ENCODE data around the gene FAM168A. TPM values are rescaled to one million over a fixed set of nuclear protein-coding genes. Genes with fewer than 3 reads are reported as not detected.
A peak's percentile ranks its signal among the peaks of the same experiment; 100 is the strongest.

Gene FAM168A
- total RNA-seq, 2 donors from 2014 or later: 30.9 to 40.8 TPM

DNA sequence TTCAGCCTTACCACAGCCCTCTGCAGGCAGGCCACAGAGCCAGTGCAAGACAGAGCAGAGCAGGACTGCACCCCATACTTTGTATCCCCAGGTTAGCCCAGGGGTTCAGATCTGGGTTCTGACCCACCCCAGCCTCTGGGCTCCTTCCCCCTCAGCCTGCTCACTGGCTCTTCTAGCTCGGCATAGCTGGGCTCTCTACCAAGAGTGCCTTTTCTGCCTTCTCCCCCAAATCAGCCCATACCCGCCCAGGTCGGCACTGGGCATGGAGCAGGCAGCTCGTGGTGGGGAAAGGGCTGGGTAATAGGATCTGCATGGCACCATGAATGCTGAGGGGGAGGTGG, 213.4 kb downstream of the FAM168A start:
- Histone ChIP-seq H3K27me3 (no peaks in the 10 kb centered on the region), H3K36me3 (no peaks in the 10 kb centered on the region), H3K4me3 (no peak overlapping the region), H3K27ac (peak overlapping the region in 1 of 2 donors; percentile 40), H3K4me1 (peaks cover 4 to 81% of the 10 kb centered on the region in 2 donors), H3K9me3 (no peaks in the 10 kb centered on the region)
- DNase-seq (ENCODE audit: low spot score): no peak
- TF ChIP-seq CTCF (IDR thresholded peaks at IDR 0.05): no peak

- Histone ChIP-seq H3K4me1 (peaks cover 4 to 81% of the 10 kb centered on the region in 2 donors), H3K27ac (no peak overlapping the region), H3K27me3 (no peaks in the 10 kb centered on the region), H3K4me3 (no peak overlapping the region), H3K9me3 (no peaks in the 10 kb centered on the region), H3K36me3 (no peaks in the 10 kb centered on the region)
- no peak for DNase-seq (ENCODE audit: low spot score)
- TF ChIP-seq CTCF (IDR thresholded peaks at IDR 0.05): no peak
Observed at GRCh38 chr11:73384125-73384441, 213.8 kb downstream of the FAM168A start.

DNA sequence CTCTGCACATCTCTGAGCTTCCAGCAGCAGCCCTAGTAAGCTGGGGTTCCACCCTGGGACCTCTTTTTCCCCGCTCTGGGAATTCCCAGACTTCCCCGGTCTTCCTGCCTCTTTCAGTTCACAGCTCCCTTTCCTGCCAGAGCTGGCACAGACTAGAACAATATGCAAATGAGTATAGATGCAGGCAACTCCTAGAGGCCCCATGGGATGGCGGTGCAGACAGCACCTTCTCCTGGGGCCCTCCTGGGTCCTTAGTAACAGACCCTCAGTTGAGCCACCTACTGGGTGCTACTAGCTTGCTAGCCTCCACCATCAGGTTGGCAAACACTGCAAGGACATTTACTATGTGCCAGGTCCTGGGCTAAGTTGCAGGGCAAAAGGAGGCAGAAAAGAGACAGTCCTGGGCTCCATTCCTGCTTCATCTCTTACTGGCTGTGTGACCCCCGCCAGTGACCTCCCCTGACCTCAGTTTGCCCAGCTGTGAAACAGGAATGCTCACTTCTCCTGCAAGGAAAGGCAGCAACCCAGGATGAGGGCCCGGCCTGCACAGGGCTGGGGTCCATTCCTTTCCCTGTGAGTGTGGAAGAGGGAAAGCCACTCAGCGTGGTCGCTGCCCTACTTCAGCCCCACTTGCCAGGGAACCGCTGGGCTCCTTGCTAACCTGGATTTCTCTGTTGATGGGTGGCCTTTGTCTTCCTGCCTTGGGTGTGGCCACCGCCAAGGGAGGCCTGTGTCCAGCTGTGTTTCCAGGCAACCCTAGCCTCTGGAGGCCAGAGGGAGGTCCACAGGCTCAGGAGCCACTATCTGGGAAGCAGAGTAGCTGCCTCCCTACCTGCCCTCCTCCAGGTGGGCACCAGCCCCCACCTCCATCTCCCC, 214.4 kb downstream of the FAM168A start:
- no peak overlapping the region for H3K27ac ChIP-seq

DNA sequence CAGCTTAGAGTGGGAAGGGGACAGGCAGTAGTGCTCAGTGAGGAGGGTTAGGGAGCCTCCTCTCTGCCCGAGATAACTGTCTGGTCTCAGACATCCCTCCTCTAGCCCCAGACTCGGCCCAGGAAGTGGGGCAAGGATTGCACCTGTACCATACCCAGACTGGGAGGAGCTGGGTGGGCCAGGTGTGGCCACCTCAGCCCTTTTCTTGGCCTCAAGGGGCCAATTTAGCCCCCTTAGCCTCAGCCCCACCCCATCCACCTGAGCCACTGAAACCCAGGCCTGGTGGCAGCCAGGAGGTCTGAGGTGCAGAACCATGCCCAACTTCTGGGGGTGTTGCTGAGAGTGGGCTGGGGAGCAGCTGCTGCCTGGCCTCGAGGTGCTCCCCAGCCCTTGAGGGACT, 215.2 kb downstream of the FAM168A start:
- Histone ChIP-seq H3K4me1 (peaks cover 0 to 77% of the 10 kb centered on the region in 2 donors), H3K27me3 (no peaks in the 10 kb centered on the region), H3K36me3 (no peaks in the 10 kb centered on the region), H3K4me3 (no peak overlapping the region), H3K27ac (no peak overlapping the region), H3K9me3 (no peaks in the 10 kb centered on the region)
- DNase-seq (ENCODE audit: low spot score): no peak
- no peak for TF ChIP-seq CTCF (IDR thresholded peaks at IDR 0.05)

More for the DNA sequence above, 214.4 kb downstream of the FAM168A start:
- Histone ChIP-seq H3K36me3 (no peaks in the 10 kb centered on the region), H3K4me1 (peaks cover 2 to 80% of the 10 kb centered on the region in 2 donors), H3K27me3 (no peaks in the 10 kb centered on the region), H3K9me3 (no peaks in the 10 kb centered on the region), H3K4me3 (no peak overlapping the region)
- DNase-seq (ENCODE audit: low spot score): no peak
- TF ChIP-seq CTCF (IDR thresholded peaks at IDR 0.05): no peak

DNA sequence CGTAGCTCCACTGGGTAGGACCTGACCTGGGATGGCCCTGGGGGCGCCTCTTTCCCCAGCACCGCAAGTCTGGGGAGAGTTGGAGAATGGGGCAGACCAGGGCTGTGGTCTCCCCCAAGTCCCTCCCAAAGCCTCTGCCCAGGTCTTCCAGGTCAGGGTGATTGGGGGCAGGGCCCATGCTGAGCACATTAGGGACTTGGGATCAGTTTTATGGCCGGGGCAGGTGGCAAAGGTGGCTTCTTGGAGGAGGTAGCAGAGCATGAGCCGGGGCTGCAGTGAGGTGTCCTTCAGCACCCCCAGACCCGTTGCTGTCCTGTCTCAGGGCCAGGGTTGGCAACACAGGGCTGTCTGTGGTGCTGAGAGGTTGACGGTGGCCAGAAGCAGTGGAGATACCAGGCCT, 215.7 kb downstream of the FAM168A start:
- Histone ChIP-seq H3K9me3 (no peaks in the 10 kb centered on the region), H3K4me3 (no peak overlapping the region), H3K27me3 (no peaks in the 10 kb centered on the region), H3K36me3 (no peaks in the 10 kb centered on the region), H3K4me1 (peaks cover 0 to 77% of the 10 kb centered on the region in 2 donors), H3K27ac (no peak overlapping the region)
- no peak for DNase-seq (ENCODE audit: low spot score)
- no peak for TF ChIP-seq CTCF (IDR thresholded peaks at IDR 0.05)

DNA sequence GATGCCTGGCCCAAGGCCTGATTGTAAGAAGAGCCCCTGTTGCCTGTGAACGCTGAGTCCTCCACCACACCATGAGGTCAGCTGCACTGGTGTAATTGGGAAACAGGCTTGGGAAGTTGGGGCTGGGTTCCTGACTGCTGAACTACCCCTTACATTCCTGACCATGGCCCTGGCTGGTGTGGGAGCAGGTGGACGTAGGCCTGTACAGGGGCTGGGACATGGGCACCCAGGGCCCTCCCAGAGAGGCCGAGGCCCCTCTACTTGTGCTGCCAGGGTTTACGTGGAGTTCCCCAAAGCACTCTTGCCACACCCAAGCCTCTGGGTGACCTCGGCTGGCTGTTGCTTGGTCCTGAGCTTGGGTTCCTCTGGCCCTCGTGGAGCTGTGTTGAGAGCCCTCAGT, 216.3 kb downstream of the FAM168A start:
- TF ChIP-seq CTCF (IDR thresholded peaks at IDR 0.05): no peak
- Histone ChIP-seq H3K27ac (peak overlapping the region in 1 of 2 donors; percentile 41), H3K4me3 (no peak overlapping the region), H3K4me1 (peaks cover 0 to 83% of the 10 kb centered on the region in 2 donors), H3K27me3 (no peaks in the 10 kb centered on the region), H3K9me3 (no peaks in the 10 kb centered on the region), H3K36me3 (no peaks in the 10 kb centered on the region)
- no peak for DNase-seq (ENCODE audit: low spot score)
